Measurements from ENCODE around the gene LAMA5.

- TF ChIP-seq, protein P1, sequence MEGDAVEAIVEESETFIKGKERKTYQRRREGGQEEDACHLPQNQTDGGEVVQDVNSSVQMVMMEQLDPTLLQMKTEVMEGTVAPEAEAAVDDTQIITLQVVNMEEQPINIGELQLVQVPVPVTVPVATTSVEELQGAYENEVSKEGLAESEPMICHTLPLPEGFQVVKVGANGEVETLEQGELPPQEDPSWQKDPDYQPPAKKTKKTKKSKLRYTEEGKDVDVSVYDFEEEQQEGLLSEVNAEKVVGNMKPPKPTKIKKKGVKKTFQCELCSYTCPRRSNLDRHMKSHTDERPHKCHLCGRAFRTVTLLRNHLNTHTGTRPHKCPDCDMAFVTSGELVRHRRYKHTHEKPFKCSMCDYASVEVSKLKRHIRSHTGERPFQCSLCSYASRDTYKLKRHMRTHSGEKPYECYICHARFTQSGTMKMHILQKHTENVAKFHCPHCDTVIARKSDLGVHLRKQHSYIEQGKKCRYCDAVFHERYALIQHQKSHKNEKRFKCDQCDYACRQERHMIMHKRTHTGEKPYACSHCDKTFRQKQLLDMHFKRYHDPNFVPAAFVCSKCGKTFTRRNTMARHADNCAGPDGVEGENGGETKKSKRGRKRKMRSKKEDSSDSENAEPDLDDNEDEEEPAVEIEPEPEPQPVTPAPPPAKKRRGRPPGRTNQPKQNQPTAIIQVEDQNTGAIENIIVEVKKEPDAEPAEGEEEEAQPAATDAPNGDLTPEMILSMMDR (IDR thresholded peaks at IDR 0.05) = no peak
- TF ChIP-seq TAF1 (IDR thresholded peaks at IDR 0.05; ENCODE audit: borderline replicate concordance, low read depth, low read length) = no peak
- TF ChIP-seq EZH2phosphoT487 (IDR thresholded peaks at IDR 0.05; ENCODE audit: borderline replicate concordance, low read depth) = no peak
- TF ChIP-seq MXI1 (IDR thresholded peaks at IDR 0.05; ENCODE audit: low read depth, low read length) = no peak
- TF ChIP-seq GATA2 (CRISPR knock-in tag; IDR thresholded peaks at IDR 0.05) = no peak
- TF ChIP-seq EP300 (IDR thresholded peaks at IDR 0.05; ENCODE audit: borderline replicate concordance in 1 of 2, low read depth in 1 of 2, low read length in 1 of 2) = no peak
- TF ChIP-seq POLR2AphosphoS5 (IDR thresholded peaks at IDR 0.05; ENCODE audit: low read depth, low read length) = no peak
Observed at GRCh38 chr20:62381202-62381797, 14.2 kb upstream of the LAMA5 start.
